Measurements from ENCODE around the gene RAPGEF2.
"Not testable (repeated sequence)": the region's sequence is repeated elsewhere in the genome, so short reads cannot be mapped to it uniquely, and the experiment has no call there.

The RAPGEF2 gene

GRCh38 chr4:159098482-159099127 is 4.3 kb upstream of the RAPGEF2 start:
- DNase-seq, result no peak

GRCh38 chr4:159101988-159102621 is 774 bp upstream of the RAPGEF2 start:
- no peak for DNase-seq

GRCh38 chr4:159103384-159103990 is 608 bp downstream of the RAPGEF2 start:
- DNase-seq, result peak; percentile 70

DNA sequence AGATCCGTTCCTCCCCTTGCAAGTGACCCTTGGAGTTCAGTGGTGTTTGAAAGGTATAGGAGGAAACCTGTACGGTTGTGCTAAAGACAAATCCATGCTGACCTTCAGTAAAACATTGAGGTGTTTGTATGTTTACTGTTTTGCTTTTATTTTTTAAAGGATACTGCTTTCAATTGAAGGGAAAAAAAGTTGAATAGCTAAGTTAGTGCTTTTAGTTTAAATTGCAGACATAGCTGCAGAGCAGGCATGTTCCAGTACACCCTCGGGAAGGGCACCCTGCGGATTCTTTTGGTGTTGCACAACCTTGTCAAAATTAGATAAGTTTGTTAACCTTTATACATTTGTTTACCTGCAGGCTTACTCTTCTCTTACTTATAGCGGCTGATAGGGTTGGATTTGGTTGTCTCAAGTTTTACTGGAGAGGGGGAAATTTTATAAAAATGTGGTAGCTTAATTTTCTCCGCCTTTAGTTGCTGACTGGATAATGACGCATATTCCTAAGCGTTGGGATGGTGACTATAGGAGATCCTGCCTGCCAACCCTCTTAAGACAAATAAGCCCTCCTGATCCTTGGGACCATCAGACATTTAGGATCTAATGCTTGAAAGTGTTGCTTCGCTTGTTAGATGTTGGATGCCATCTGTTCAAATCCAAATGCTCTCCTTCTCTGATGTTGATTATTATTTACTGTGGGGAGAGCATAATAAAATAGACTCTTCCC is 2.0 kb downstream of the RAPGEF2 start:
- DNase-seq, result peak; percentile 79

- DNase-seq, result peak; percentile 87
These were observed 2.9 kb downstream of the RAPGEF2 start for GRCh38 chr4:159105761-159106243.

- no peak for DNase-seq
These were observed 3.8 kb downstream of the RAPGEF2 start for GRCh38 chr4:159106636-159107035.

DNA sequence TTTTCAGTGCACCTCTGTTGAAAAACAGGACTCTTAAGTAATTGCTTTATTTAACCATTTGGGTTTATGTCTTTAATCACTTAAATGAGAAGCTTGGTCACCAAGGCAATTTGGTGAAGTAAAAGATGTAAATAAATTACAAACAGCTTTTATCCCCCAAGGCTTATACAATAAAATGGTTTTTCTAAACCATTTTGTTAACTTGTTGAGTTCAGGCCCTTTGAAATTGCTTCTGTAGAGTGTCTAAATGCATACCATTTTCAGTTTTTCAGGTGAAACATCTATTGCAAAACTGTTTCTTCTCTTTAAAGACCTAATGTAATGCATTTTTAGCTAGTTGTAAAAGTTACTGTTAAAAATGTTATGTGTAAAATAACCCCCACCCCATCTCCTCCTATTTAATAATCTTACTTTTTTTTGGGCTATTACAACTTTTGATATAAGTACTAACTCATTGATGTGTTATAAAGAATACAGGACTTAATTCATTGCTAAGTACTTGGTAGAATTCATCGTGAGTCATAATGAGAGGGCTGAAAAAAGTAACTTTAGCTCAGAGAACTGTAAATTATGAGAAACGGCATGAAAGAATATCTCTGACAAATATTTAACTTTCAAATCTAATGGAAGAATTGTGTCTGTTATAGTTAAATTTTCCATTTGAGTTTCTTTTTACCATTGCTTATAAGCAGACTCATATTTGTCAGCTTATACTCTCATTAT is 4.5 kb downstream of the RAPGEF2 start:
- DNase-seq, result no peak

DNA sequence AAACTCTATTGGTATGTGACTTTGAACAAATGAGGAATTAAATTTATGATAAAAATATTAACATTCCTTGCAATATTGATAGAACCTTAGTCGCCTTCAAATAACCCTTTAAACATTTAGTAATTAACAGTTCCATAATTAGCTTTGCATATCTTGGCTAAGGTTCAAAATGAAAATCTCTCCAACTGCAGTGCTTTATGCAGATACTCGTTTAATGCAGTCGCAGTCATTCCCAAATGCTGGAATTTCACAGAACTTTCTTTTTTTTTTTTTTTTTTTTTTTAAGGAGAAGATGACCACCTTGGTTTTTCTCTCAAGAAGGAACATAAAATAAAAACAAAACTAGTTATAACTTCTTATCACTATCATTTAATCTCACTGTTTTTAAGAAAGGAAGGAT is 5.2 kb downstream of the RAPGEF2 start:
- DNase-seq, result no peak

- peak; percentile 43 for DNase-seq
These were observed 8.1 kb downstream of the RAPGEF2 start for GRCh38 chr4:159110961-159111360.

DNA sequence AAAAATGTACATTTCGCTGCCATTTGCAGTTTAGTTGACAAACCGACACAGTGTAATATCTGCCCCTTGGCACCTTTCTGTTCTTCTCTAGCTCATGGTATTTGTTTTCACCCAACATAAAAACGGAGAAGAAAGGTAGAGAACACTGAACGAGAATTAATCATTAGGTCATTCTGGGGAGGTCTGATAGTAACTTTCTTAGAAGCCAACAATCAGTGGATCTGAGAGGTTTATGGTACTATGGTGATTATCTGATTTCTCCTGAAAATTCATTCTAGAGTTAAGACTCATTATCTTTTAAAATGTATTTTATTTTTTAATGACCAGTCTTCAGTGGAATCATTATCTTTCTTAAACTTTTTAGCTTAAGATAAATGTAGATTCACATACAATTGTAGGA is 8.5 kb downstream of the RAPGEF2 start:
- DNase-seq, result peak; percentile 57

- DNase-seq, result not testable (repeated sequence)
These were observed 10.5 kb downstream of the RAPGEF2 start for GRCh38 chr4:159113366-159113765.

DNA sequence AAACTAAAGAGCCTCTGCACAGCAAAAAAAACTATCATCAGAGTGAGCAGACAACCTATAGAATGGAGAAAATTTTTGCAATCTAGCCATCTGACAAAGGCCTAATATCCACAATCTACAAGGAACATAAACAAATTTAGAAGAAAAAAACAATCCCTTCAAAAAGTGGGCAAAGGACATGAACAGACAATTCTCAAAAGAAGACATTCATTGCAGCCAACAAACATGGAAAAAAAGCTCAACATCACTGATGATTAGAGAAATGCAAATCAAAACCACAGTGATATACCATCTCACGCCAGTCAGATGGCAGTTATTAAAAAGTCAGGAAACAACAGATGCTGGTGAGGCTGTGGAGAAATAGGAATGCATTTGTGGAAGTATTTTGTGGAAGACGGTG is 13.2 kb downstream of the RAPGEF2 start:
- not testable (repeated sequence) for DNase-seq

DNA sequence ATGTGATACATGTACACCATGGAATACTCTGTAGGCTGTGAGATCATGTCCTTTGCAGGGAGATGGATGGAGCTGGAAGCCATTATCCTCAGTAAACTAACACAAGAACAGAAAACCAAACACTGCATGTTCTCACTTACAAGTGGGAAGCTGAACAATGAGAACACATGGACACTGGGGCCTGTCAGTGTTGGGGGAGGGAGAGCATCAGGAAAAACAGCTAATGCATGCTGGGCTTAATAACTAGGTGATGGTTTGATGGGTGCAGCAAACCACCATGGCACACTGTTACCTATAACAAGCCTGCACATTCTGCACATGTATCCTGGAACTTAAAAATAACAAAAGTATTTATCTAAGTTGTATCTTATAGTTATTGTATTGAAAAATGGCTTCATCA is 13.8 kb downstream of the RAPGEF2 start:
- DNase-seq, result not testable (repeated sequence)

DNA sequence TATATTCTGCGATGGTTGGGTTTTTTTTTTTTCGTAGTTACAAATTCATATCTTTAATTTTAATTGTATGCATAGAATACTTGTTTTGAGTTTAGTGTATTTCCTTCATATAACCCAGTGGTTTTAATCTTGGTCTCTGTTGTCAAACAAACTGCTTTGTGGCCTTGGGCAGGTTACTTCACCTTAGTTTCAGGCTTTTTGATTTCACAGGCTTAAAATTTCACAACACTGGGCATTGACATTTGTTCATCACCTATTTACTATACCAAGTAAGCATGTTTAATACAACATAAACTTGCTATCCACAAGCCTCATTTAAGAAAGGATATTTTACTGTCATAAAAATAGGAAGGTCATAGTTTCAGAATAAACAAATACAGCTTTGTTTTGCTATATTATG is 14.7 kb downstream of the RAPGEF2 start:
- no peak for DNase-seq

DNA sequence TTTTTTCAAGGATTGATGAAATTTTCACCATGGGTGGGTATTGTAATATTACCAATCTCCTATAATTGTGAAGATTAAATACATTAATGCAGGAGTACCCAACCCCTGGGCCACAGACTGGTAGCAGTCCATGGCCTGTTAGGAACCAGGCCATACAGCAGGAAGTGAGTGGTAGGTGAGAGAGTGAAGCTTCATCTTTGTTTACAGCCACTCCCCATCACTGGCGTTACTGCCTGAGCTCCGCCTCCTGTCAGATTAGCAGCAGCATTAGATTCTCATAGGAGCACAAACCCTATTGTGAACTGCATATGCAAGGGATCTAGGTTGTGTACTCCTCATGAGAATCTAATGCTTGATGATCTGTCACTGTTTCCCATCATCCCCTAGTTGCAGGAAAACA is 15.1 kb downstream of the RAPGEF2 start:
- DNase-seq, result no peak

GRCh38 chr4:159121371-159121770 is 18.5 kb downstream of the RAPGEF2 start:
- DNase-seq, result no peak

GRCh38 chr4:159126716-159127115 is 23.8 kb downstream of the RAPGEF2 start:
- DNase-seq, result no peak

DNA sequence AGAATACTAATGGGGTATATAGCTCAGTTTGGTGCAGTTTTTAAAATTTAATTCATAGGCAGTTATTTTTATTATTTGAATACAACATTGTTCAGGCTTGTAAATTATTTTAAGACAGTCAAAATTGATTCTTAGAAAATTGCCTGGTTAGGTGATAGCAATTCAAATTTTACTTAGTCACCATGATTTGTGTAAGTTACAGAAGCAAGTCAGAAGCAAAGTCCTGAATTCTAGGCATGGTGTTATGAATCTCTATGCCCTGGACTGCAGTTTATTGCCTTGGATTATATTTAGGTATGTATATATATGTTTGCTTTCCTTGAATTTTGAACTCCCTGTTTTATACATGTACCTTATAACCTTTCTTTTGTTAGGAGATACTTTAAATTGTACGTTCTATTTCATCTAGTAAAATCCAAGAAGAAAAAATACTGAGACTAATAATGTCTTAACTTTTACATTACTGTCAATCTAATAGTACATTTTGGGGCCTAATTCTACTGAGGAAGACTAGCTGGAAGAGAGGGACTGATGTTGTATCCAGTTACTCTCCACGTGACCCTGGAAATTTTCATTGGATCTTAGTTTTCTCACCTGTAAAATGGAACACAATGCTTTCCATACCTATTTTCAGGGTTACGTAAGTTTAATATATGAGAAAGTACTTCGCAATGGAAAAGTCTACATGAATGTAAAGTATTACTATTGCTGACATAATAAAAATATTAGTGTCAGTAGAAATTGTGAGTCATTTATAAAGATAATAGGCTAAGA is 25.1 kb downstream of the RAPGEF2 start:
- no peak for DNase-seq

- no peak for DNase-seq
These were observed 27.1 kb downstream of the RAPGEF2 start for GRCh38 chr4:159129814-159130550.

DNA sequence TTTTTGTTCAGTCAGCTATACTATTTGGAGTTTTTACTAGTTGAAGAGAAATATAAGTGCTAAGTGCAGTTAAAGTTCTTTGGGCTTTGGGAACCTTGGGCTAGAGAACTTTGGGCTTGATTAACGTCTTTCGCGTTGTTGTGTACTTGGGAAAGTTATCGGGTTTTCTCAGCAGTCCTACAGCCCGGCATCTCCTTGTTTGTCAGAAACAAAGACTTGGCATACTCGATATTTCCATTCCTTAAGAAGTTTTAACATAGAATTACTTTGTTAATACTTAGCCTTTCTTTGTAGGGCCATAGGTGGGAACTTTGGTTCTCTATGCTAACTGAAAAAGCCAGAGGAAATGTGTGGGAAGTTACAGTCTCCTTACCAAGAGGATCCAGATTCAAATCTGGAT is 28.7 kb downstream of the RAPGEF2 start:
- no peak for DNase-seq

GRCh38 chr4:159134429-159134828 is 31.6 kb downstream of the RAPGEF2 start:
- DNase-seq, result no peak

All from hematopoietic multipotent progenitor cell treated with erythropoietin and hydrocortisone succinate and interleukin-3 and kit ligand, for 4 days (in vitro differentiated cells).